ENCODE measurements around the gene ITGB6.

ITGB6 gene

DNA sequence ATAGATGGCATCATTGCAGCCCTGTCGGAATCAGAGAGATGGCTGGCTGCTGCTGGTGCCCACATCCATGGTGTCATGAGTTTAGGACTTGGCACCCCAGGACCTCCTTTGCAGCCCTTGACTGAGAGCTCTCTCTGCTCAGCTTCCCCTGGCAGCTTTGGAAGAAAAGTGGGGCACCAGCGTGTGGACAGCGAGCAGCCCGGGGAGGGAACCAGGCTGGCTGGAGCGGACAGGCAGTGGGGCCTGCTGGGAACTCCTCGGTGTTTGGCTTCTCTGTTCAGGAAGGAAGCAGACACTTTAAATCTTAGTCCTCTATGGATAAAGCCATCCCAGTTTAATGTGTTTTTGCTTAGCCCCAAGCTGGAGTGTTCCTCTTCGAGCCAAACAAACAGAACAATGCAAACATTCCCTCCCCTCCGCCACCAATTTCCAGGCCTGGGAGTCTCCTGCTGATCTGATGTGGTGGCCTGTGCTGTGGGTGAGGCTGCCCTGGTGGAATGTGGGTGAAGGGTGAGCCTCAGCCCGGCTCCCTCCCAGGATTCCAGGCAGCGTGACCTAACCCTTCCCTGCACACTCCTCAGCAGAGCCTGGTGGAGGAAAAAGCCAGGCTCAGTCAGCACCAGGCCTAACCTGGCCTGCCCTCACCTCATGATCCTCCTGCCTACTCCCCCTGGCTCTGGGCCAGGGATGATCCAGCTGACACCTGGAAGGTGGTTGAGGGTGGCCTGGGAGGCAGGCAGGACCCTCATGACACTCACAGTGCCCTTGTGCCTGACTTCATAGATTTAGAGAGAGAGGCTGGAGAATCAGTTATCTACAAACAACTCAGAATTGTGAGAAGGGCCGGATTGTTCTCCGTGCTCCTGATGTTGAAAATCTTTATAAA is 21.6 kb upstream of the ITGB6 start:
- no peak for DNase-seq (ENCODE audit: low read depth)

- peak; percentile 45 for DNase-seq (ENCODE audit: low read depth)
Observed at GRCh38 chr2:160220545-160221009, 20.5 kb upstream of the ITGB6 start.

DNA sequence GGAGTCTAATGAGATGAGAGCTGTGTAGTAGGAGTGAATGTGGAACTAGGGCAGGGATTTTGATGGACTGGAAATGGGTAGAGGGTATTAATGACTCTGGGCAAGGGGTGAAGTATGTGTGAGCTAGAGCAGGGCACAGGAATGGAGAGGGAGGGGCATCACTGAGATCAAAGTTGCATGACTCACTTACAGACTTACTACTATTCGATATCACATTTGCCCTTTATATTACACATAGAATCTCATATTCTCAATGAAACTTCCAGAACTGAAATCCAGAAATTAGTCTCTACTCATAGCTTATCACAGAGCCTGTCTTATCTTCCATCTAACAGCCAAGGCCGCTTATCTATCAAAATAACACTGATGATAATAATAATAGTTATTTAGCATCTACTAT is 20.0 kb upstream of the ITGB6 start:
- no peak for DNase-seq (ENCODE audit: low read depth)

DNA sequence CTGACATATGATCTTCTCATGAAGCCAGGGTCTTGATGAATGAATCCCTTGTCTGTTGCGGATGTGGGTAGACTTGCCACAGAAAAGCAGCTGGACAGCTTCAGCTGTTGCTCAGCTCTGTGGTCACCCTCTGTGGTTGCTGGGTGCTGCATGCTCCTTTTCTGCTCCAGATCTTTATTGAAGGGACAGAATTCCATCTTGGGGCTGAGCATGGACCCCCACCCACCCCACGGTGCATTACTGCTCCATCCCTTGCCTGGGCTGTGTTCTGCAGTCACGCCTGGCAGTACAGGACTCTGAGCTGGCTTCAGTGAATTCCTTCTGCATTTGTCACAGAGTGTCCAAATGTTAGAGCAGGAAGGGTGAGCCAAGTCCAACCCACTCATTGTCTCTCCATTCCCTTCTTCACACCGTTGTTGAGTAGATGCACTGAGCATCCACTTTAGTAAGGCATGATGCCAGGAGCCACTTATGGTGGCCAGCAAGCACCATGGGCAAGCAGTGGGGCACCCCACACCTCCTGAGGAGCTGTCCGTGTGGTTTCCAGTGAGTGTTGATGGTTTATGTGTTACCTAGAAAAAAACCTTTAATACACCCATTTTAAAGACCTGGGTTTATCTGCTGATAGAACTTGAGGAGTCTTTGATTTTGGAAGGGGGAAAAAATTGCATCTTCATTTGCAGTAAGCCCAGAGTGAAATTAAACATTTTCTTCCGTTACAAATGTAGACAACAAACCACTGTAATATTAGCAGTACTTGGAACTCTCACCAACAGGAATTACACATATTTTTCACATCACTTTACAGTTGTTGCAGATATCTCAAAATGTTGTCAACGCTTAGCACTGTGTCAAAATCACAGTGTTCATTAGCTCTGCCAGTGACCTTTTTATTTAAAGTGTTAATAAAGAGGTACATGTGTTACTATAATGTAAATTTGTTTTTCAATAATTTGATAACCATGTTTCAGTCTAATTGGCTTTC is 14.7 kb upstream of the ITGB6 start:
- no peak for DNase-seq (ENCODE audit: low read depth)

GRCh38 chr2:160213511-160213910 is 13.4 kb upstream of the ITGB6 start:
- DNase-seq (ENCODE audit: low read depth): no peak

DNA sequence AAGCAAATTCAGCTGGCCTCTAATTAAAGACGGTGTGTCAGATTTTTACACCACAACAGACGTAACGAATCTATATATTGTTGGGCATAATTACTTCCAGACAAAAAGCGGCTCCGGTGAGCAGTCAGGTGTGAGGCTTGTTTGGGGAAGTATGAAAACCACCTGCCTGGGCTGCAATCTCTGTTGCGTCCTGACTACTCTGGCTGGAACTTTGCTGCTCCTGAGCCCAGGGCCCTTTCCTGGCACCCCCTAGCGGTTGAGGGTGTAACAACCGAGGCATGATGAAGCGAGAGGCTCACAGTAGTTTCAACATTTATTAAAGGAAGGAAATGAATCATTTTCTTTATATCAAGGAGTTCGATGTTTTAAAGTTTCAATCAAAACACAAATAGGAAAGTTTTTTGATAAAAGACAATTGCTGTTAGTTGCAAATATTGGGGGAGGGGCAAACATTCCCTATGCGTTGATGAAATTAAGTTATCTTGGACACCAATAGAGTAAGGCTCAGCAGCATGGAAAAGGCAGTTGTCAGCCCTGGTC is 10.6 kb upstream of the ITGB6 start:
- DNase-seq (ENCODE audit: low read depth): peak; percentile 66

- DNase-seq (ENCODE audit: low read depth): no peak
Observed at GRCh38 chr2:160209516-160209856, 9.4 kb upstream of the ITGB6 start.

GRCh38 chr2:160208655-160209515 is 8.8 kb upstream of the ITGB6 start:
- no peak for DNase-seq (ENCODE audit: low read depth)

GRCh38 chr2:160207804-160208654 is 8.0 kb upstream of the ITGB6 start:
- no peak for DNase-seq (ENCODE audit: low read depth)

DNA sequence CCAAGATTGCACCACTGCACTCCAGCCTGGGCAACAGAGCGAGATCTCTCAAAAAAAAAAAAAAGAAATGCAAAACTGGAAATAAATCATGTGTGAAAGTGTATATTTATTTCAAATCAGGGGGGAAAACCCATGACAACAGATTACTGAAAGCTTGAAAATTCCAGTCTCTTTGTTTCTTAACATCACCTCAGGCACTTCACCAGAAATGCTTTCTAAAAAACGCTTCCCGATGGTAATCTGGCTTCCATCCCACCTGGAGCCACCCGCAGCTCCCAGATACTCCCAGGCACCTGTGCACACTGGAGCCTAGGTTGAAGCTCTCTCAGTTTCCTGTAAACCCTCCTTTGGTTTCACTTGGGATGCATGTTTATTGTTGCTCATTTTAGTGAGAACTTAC is 7.2 kb upstream of the ITGB6 start:
- no peak for DNase-seq (ENCODE audit: low read depth)

DNA sequence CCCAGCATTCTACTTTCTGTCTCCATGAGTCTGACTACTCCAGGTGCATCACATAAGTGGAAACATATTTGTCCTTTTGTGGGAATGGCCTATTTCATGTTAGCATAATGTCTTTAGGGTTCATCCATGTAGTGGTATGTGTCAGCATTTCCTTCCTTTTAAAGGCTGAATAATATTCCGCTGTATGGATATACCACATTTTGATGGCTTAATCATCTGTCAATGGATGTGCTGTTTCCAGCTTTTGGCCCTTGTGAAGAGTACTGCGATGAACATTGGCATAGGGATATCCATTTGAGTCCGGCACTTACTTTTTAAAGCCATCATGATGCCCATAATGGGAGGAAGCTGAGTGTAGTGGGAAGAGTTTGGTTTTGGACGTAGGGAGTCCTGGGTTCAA is 6.4 kb upstream of the ITGB6 start:
- DNase-seq (ENCODE audit: low read depth): no peak

- DNase-seq (ENCODE audit: low read depth): no peak
Observed at GRCh38 chr2:160205505-160205904, 5.4 kb upstream of the ITGB6 start.

GRCh38 chr2:160203422-160203821 is 3.4 kb upstream of the ITGB6 start:
- no peak for DNase-seq (ENCODE audit: low read depth)

GRCh38 chr2:160203007-160203406 is 2.9 kb upstream of the ITGB6 start:
- DNase-seq (ENCODE audit: low read depth): no peak

- DNase-seq (ENCODE audit: low read depth): no peak
Observed at GRCh38 chr2:160201849-160202539, 1.9 kb upstream of the ITGB6 start.

DNA sequence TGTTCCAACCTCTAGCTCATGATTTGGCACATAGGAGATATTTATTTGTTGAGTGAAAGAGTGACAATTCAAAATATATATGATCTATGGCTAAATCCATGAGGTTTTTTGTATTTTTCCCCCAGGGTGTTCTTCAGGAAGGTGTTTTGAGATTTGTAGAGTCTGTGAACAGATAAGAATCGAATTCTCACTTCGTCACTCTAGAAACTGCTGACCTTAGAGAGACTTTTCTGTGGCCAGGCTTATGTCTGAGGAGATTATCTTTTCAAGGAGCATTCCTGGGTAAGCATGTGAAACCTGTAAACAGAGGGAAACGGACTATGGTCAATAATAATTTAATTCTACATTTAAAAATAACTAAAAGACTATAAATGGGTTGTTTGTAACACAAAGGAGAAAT is 849 bp upstream of the ITGB6 start:
- no peak for DNase-seq (ENCODE audit: low read depth)

DNA sequence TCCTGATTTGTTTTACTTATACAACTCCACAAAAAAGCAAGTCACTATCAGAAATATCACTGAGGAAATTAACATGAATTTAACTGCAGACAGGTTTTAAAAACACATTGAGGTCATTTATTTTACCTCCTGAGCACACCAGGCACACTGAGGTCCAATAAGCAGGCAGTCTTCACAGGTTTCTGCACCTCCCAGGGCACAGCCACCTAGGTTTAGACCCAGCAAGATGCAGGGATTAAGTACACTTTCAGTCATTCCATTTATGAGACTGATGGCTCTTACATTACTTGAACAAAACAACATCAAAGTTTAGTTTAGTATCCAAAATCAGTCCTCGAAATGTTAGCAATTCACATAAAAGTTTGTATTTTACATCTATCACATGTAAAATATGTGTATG is 1.0 kb downstream of the ITGB6 start:
- no peak for DNase-seq (ENCODE audit: low read depth)

- no peak for DNase-seq (ENCODE audit: low read depth)
Observed at GRCh38 chr2:160197587-160197986, 2.5 kb downstream of the ITGB6 start.

- DNase-seq (ENCODE audit: low read depth): no peak
Observed at GRCh38 chr2:160194946-160195345, 5.1 kb downstream of the ITGB6 start.

DNA sequence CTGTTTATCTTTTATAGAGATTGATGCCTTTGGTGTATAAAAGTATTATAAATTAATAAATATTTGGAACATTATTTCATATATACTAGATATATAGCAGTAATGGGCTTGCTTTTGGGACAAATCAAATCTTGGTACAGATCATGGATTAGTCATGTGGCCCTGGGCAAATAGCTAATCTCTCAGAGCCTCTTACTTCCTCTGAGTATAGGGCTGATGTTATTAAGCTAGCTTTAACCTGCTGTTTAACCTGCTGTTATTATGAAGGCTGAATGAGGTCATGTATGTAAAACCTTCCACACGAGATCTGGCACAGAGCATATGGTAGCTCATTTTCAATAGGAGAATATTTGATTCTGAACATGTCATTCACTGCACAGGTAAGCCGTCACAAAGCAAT is 5.7 kb downstream of the ITGB6 start:
- DNase-seq (ENCODE audit: low read depth): no peak
